EH (cell line): ENCODE data around the gene LYPD6B.
"Not testable (repeated sequence)": the region's sequence is repeated elsewhere in the genome, so short reads cannot be mapped to it uniquely, and the experiment has no call there.

Experiments used
- DNase-seq: peaks from one replicate; pipeline ENCODE4 v3.0.0-alpha.2; 2015; ENCODE audit warnings: low read depth

LYPD6B gene

GRCh38 chr2:149204686-149205085 lies 166.2 kb downstream of the LYPD6B start:
- no peak for DNase-seq

GRCh38 chr2:149205143-149205542 lies 166.6 kb downstream of the LYPD6B start:
- DNase-seq = no peak

- DNase-seq = no peak
Measured at GRCh38 chr2:149213764-149214493, 175.4 kb downstream of the LYPD6B start.

- no peak for DNase-seq
Measured at GRCh38 chr2:149218497-149218896, 180.0 kb downstream of the LYPD6B start.

GRCh38 chr2:149219856-149220255 lies 181.4 kb downstream of the LYPD6B start:
- no peak for DNase-seq

- DNase-seq = no peak
Measured at GRCh38 chr2:149221002-149221401, 182.5 kb downstream of the LYPD6B start.

- DNase-seq = peak; percentile 21
Measured at GRCh38 chr2:149221898-149222297, 183.4 kb downstream of the LYPD6B start.

- DNase-seq = no peak
Measured at GRCh38 chr2:149223472-149224095, 185.1 kb downstream of the LYPD6B start.

GRCh38 chr2:149224543-149224942 lies 186.0 kb downstream of the LYPD6B start:
- no peak for DNase-seq

GRCh38 chr2:149225446-149225845 lies 186.9 kb downstream of the LYPD6B start:
- DNase-seq = no peak

- DNase-seq = no peak
Measured at GRCh38 chr2:149226790-149227189, 188.3 kb downstream of the LYPD6B start.

- DNase-seq = no peak
Measured at GRCh38 chr2:149235816-149236375, 197.4 kb downstream of the LYPD6B start.

- no peak for DNase-seq
Measured at GRCh38 chr2:149236410-149236809, 197.9 kb downstream of the LYPD6B start.

GRCh38 chr2:149246186-149246585 lies 207.7 kb downstream of the LYPD6B start:
- no peak for DNase-seq

- DNase-seq = not testable (repeated sequence)
Measured at GRCh38 chr2:149251436-149251835, 212.9 kb downstream of the LYPD6B start.

GRCh38 chr2:149256877-149257276 lies 218.4 kb downstream of the LYPD6B start:
- DNase-seq = not testable (repeated sequence)

- DNase-seq = no peak
Measured at GRCh38 chr2:149258531-149258930, 220.0 kb downstream of the LYPD6B start.

- no peak for DNase-seq
Measured at GRCh38 chr2:149259136-149259535, 220.6 kb downstream of the LYPD6B start.

GRCh38 chr2:149261692-149262091 lies 223.2 kb downstream of the LYPD6B start:
- no peak for DNase-seq
